GM04504 (cell line): ENCODE data around the gene TRIM44.

Experiments used
- DNase-seq: peaks from one replicate; pipeline ENCODE4 v3.0.0-alpha.2; 2012; ENCODE audit warnings: low read depth

Gene TRIM44

GRCh38 chr11:35717520-35717919 is 54.9 kb downstream of the TRIM44 start:
- no peak for DNase-seq

- DNase-seq = no peak
These were observed 59.2 kb downstream of the TRIM44 start for GRCh38 chr11:35721651-35722282.

GRCh38 chr11:35722641-35723040 is 60.1 kb downstream of the TRIM44 start:
- DNase-seq = no peak

GRCh38 chr11:35723493-35723892 is 60.9 kb downstream of the TRIM44 start:
- no peak for DNase-seq

- DNase-seq = no peak
These were observed 61.3 kb downstream of the TRIM44 start for GRCh38 chr11:35723913-35724312.

GRCh38 chr11:35725885-35726284 is 63.3 kb downstream of the TRIM44 start:
- DNase-seq = peak; percentile 12

- no peak for DNase-seq
These were observed 64.6 kb downstream of the TRIM44 start for GRCh38 chr11:35727140-35727539.

GRCh38 chr11:35730254-35730653 is 67.7 kb downstream of the TRIM44 start:
- no peak for DNase-seq

GRCh38 chr11:35734669-35735410 is 72.3 kb downstream of the TRIM44 start:
- DNase-seq = no peak

- DNase-seq = no peak
These were observed 72.8 kb downstream of the TRIM44 start for GRCh38 chr11:35735411-35735810.

GRCh38 chr11:35735903-35736302 is 73.3 kb downstream of the TRIM44 start:
- DNase-seq = no peak

GRCh38 chr11:35736952-35737351 is 74.4 kb downstream of the TRIM44 start:
- DNase-seq = no peak

GRCh38 chr11:35740061-35740799 is 77.7 kb downstream of the TRIM44 start:
- DNase-seq = no peak

- no peak for DNase-seq
These were observed 80.3 kb downstream of the TRIM44 start for GRCh38 chr11:35742707-35743454.

GRCh38 chr11:35746356-35747153 is 84.0 kb downstream of the TRIM44 start:
- no peak for DNase-seq

GRCh38 chr11:35747668-35748067 is 85.1 kb downstream of the TRIM44 start:
- DNase-seq = no peak

GRCh38 chr11:35748644-35749043 is 86.1 kb downstream of the TRIM44 start:
- DNase-seq = no peak

- DNase-seq = no peak
These were observed 87.7 kb downstream of the TRIM44 start for GRCh38 chr11:35750315-35750714.

- DNase-seq = no peak
These were observed 88.5 kb downstream of the TRIM44 start for GRCh38 chr11:35750981-35751663.

- DNase-seq = no peak
These were observed 89.1 kb downstream of the TRIM44 start for GRCh38 chr11:35751664-35752061.

- DNase-seq = no peak
These were observed 89.5 kb downstream of the TRIM44 start for GRCh38 chr11:35752115-35752514.
